ENCODE measurements around the gene RAB9A. TPM values are rescaled to one million over a fixed set of nuclear protein-coding genes. Genes with fewer than 3 reads are reported as not detected.

RAB9A gene
- polyA plus RNA-seq, 1 of the 3 experiments (the other 2 are of a cell fraction), result 15.3 TPM

DNA sequence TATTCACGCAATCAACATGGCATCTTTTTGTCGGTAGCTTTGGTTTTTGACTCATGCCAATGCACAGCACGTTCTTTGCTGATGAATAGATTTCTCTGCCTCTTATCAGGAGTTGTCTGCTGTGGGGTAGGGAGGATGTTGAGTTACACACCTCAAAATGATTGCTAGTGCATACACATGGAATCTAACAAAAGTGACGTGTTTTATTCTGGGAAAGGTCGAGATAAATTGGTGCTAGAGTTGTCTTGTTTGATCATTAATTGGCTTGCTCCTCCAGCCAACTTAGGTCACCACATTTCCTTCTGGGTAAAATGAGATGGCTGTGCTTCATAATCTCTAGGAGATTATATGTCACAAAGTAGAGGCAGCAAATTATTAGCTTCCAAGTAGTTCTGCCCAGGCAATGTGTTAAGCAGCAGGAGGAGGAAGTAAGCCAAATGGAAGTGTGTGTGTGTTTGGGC is 3.9 kb downstream of the RAB9A start:
- no peak overlapping the region for H3K27ac ChIP-seq (ENCODE audit: low read depth in 2 of 2, low read length in 1 of 2)
- no peaks in the 10 kb centered on the region for H3K9me3 ChIP-seq
- H3K4me3 ChIP-seq (ENCODE audit: low read depth in 2 of 2, low read length in 1 of 2), result no peak overlapping the region
- peaks cover 2 to 22% of the 10 kb centered on the region in 2 experiments for H3K4me1 ChIP-seq (ENCODE audit: control insufficient read depth in 1 of 2, insufficient read depth in 2 of 2, low read depth in 1 of 2, low read length in 1 of 2)
- H3F3A ChIP-seq (replicated peaks; ENCODE audit: insufficient read depth), result no peaks in the 10 kb centered on the region
- WGBS (ENCODE audit: low lambda C conversion rate), result 95% methylated on average over 5 of the region's 5 CpGs
- peaks cover 44% of the 10 kb centered on the region for H4K20me1 ChIP-seq (ENCODE audit: insufficient read depth)
- peaks cover 83% of the 10 kb centered on the region for H3K79me2 ChIP-seq (ENCODE audit: insufficient read depth)
- H3K27me3 ChIP-seq (ENCODE audit: insufficient read depth), result no peaks in the 10 kb centered on the region
- H3K9ac ChIP-seq, result no peak overlapping the region
- H3K4me2 ChIP-seq, result no peak overlapping the region
- no peaks in the 10 kb centered on the region for H3K9me2 ChIP-seq
- no peak overlapping the region for H2AFZ ChIP-seq (ENCODE audit: low read depth)
- no peak for DNase-seq
- TF ChIP-seq MXI1 (IDR thresholded peaks at IDR 0.05; ENCODE audit: low read depth, low read length), result no peak
- TF ChIP-seq TCF12 (IDR thresholded peaks at IDR 0.05), result no peak
- TF ChIP-seq SMC3 (IDR thresholded peaks at IDR 0.05; ENCODE audit: low read depth, low read length), result no peak
- no peak for TF ChIP-seq EZH2phosphoT487 (IDR thresholded peaks at IDR 0.05; ENCODE audit: borderline replicate concordance, low read depth)
- no peak for TF ChIP-seq FOXJ3 (CRISPR knock-in tag; IDR thresholded peaks at IDR 0.05)
- TF ChIP-seq SIN3A (IDR thresholded peaks at IDR 0.05; ENCODE audit: borderline replicate concordance, low read depth, low read length), result no peak
- no peak for TF ChIP-seq RFX5 (IDR thresholded peaks at IDR 0.05; ENCODE audit: low read length)
- TF ChIP-seq EP300 (IDR thresholded peaks at IDR 0.05; ENCODE audit: borderline replicate concordance in 1 of 2, low read depth in 1 of 2, low read length in 1 of 2), result no peak
- TF ChIP-seq RAD21 (IDR thresholded peaks at IDR 0.05; ENCODE audit: low read length), result no peak
- TF ChIP-seq, protein P1, sequence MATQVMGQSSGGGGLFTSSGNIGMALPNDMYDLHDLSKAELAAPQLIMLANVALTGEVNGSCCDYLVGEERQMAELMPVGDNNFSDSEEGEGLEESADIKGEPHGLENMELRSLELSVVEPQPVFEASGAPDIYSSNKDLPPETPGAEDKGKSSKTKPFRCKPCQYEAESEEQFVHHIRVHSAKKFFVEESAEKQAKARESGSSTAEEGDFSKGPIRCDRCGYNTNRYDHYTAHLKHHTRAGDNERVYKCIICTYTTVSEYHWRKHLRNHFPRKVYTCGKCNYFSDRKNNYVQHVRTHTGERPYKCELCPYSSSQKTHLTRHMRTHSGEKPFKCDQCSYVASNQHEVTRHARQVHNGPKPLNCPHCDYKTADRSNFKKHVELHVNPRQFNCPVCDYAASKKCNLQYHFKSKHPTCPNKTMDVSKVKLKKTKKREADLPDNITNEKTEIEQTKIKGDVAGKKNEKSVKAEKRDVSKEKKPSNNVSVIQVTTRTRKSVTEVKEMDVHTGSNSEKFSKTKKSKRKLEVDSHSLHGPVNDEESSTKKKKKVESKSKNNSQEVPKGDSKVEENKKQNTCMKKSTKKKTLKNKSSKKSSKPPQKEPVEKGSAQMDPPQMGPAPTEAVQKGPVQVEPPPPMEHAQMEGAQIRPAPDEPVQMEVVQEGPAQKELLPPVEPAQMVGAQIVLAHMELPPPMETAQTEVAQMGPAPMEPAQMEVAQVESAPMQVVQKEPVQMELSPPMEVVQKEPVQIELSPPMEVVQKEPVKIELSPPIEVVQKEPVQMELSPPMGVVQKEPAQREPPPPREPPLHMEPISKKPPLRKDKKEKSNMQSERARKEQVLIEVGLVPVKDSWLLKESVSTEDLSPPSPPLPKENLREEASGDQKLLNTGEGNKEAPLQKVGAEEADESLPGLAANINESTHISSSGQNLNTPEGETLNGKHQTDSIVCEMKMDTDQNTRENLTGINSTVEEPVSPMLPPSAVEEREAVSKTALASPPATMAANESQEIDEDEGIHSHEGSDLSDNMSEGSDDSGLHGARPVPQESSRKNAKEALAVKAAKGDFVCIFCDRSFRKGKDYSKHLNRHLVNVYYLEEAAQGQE (IDR thresholded peaks at IDR 0.05; ENCODE audit: low read depth, low read length), result no peak
- TF ChIP-seq RXRA (IDR thresholded peaks at IDR 0.05; ENCODE audit: borderline replicate concordance, low read depth), result no peak
- TF ChIP-seq, protein P2, sequence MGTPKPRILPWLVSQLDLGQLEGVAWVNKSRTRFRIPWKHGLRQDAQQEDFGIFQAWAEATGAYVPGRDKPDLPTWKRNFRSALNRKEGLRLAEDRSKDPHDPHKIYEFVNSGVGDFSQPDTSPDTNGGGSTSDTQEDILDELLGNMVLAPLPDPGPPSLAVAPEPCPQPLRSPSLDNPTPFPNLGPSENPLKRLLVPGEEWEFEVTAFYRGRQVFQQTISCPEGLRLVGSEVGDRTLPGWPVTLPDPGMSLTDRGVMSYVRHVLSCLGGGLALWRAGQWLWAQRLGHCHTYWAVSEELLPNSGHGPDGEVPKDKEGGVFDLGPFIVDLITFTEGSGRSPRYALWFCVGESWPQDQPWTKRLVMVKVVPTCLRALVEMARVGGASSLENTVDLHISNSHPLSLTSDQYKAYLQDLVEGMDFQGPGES (IDR thresholded peaks at IDR 0.05; ENCODE audit: low read depth, low read length), result no peak
- TF ChIP-seq MEF2A (IDR thresholded peaks at IDR 0.05; ENCODE audit: borderline replicate concordance, low read depth), result no peak
- no peak for TF ChIP-seq ELF1 (IDR thresholded peaks at IDR 0.05)
- no peak for TF ChIP-seq FOSL2 (IDR thresholded peaks at IDR 0.05; ENCODE audit: borderline replicate concordance, low read depth)
- TF ChIP-seq FOXM1 (IDR thresholded peaks at IDR 0.05; ENCODE audit: low read depth), result no peak
- TF ChIP-seq POLR2AphosphoS5 (IDR thresholded peaks at IDR 0.05; ENCODE audit: low read depth, low read length), result no peak
- no peaks in the 10 kb centered on the region for H3K36me3 ChIP-seq (replicated peaks in 1 of 2; ENCODE audit: control insufficient read depth in 1 of 2, insufficient read depth in 2 of 2, low read length in 1 of 2)
- ChIA-PET POLR2A (no interaction called here), CTCF (no interaction called here)

Data from SK-N-SH (cell line).